Heart left ventricle (tissue), 16 donors: ENCODE results near the gene PAK4. TPM values are rescaled to one million over a fixed set of nuclear protein-coding genes. Genes with fewer than 3 reads are reported as not detected.

ENCODE experiments used
- ATAC-seq, 4 donors: fragments of 200-7000 bp; cut with Tn5 transposase; one replicate each; pipeline ENCODE4 v1.9.1; 2020 to 2022; ENCODE audit warnings: moderate library complexity in 4 of 4, mild to moderate bottlenecking in 3 of 4, moderate number of reproducible peaks in 1 of 4
- DNase-seq, 5 donors: peaks; one replicate each; pipeline ENCODE4 v3.0.0-alpha.2; 2020
- H3K27ac ChIP-seq, 12 donors: fragments of 200-600 bp; sonication (generic) in 4 of 12; one replicate each; pipeline versions ENCODE4 v1.5.0 to v1.8.0; 2016 to 2022; ENCODE audit warnings: mild to moderate bottlenecking in 2 of 12
- H3K27me3 ChIP-seq, 9 donors: fragments of 200-600 bp; sonication (generic) in 2 of 9; one replicate each; pipeline versions ENCODE4 v1.5.1 to v1.8.0; 2016 to 2022; ENCODE audit warnings: mild to moderate bottlenecking in 3 of 9
- H3K36me3 ChIP-seq, 9 donors: fragments of 200-600 bp; sonication (generic) in 2 of 9; one replicate each; pipeline versions ENCODE4 v1.5.0 to v1.8.0; 2018 to 2022; ENCODE audit warnings: mild to moderate bottlenecking in 2 of 9
- H3K4me1 ChIP-seq, 12 donors: fragments of 200-600 bp; sonication (generic) in 4 of 12; one replicate each; pipeline versions ENCODE4 v1.5.0 to v1.8.0; 2016 to 2022; ENCODE audit warnings: mild to moderate bottlenecking in 3 of 12
- H3K4me3 ChIP-seq, 12 donors: fragments of 200-600 bp; sonication (generic) in 4 of 12; one replicate each; pipeline versions ENCODE4 v1.5.0 to v1.8.0; 2017 to 2022; ENCODE audit warnings: mild to moderate bottlenecking in 9 of 12, moderate library complexity in 4 of 12
- H3K9me3 ChIP-seq, 12 donors: fragments of 200-600 bp; sonication (generic) in 4 of 12; one replicate each; pipeline versions ENCODE4 v1.5.0 to v1.8.0; 2016 to 2022; ENCODE audit warnings: mild to moderate bottlenecking in 1 of 12
- POLR2A ChIP-seq, 2 donors: fragments of 450-650 bp; IDR thresholded peaks; one replicate each; pipeline ENCODE4 v1.6.1; 2017; ENCODE audit warnings: antibody characterized with exemption in 2 of 2, mild to moderate bottlenecking in 2 of 2, moderate library complexity in 2 of 2
- WGBS, 4 donors: extraction: QIAGEN DNeasy Blood & Tissue Kit in 2 of 4; methylation state at CpG; one replicate each; pipeline versions ENCODE4 v1.1.5 to v1.1.7; 2013 to 2018; 5-methylcytosine and 5-hydroxymethylcytosine counted together
- intact Hi-C, 10 donors: fragments of 100-400 bp; cut with DNase I; formaldehyde crosslinking; loops; one replicate each; pipeline versions ENCODE4 v1.11.1 to v1.14.2; 2022
- polyA plus RNA-seq, 2 donors: library from polyadenylated mRNA; stranded (reverse); fragments of 200-250 nt; gene quantifications; one replicate each; pipeline ENCODE4 v1.2.3, GENCODE V29; 2013
- total RNA-seq, 9 donors: library from RNA; depleted of rRNA in 2 of 9; stranded (reverse); fragments of >200 nt in 2 of 9; fragmentation: NEBNext Ultra II Directional in 3 of 9; extraction: Animal tissue kit (Norgen Biotek cat#: 25700) in 3 of 9; gene quantifications; one replicate each; pipeline versions ENCODE4 v1.1.0 to v1.2.4, GENCODE V29; 2016 to 2023
- TF ChIP-seq, protein P1 (sequence below), 12 donors: fragments of 200-600 bp; sonication (generic) in 4 of 12; IDR thresholded peaks; one replicate each; pipeline versions ENCODE4 v1.5.0 to v1.8.0; 2018 to 2022; ENCODE audit warnings: antibody characterized with exemption in 12 of 12, mild to moderate bottlenecking in 5 of 12
- donor health status: ischemic (EF 13 %, LVEDD 7.1; RV severe dilation, severe dysfunction).
- donor health status: healthy with polysubstance abuse.
- donor health status: DM: no; HTN: yes; CAD: no.
- donor health status: DM: no; HTN: no; CAD: no.
- donor health status: ischemic (EF 25% LVEDD 6.9; RV normal size, moderate dysfunction).
- donor health status: ischemic (EF 25% LVEDD 5.7; RV mildly dilated, moderate dysfunction).
- donor health status: healthy.
- donor health status: DM: yes; HTN: yes; CAD: no.
- donor health status: ischemic (EF 35%, LVEDD 5.7; RV mildly dilated, moderate dysfunction).
- donor health status: nonischemic (EF 11% LVEDD 7.7; RV severe dilation, severe dysfunction).
- donor health status: DM: yes; HTN: yes; CAD: no.
- donor health status: PGD.
- donor health status: ischemic (EF 29% LVEDD 5.4; RV normal size, mild dysfunction).
- donor health status: nonischemic (EF 23%, LVEDD 6.1; RV moderate dilation, normal function).

PAK4 gene
- total and polyA plus RNA-seq, 11 donors = 9.5 to 25.8 (median 16.2) TPM

DNA sequence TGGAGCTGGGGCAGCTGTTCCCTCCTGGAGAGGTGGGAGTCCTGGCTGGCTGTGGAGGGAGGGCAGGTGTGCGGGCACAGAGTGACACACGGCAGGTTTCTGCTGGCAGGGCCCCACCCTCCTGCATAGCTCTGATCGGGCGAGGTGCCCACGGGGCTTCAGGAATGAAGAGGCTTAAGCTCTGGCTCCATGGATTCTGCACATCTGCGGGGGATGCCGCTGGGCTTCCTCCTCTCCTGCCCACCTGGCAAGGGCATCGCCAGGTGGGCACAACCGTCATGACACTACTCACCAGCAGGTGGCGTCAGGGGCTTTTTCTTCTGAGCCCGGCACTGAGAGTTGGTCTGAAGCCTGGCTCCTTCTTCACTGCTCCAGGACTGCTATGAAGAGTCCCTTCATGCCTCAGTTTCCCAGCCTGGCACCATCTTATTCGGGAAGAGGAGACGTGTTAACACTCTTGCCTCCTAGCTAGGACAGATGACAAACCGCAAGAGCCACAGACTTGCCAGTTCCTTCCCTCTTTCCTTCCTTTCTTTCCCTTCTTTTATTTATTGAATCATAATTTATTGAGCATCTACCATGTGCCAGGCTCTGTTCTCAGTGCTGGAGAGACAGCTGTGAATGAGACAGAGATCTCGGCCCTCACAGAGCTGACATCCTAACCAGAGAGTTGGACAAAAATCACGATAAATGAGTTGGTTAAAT is 15.2 kb upstream of the PAK4 start:
- peak in 1 of 5 donors; percentile 39 for DNase-seq
- H3K9me3 ChIP-seq = no peaks in the 10 kb centered on the region
- H3K36me3 ChIP-seq = no peaks in the 10 kb centered on the region
- H3K4me3 ChIP-seq = no peak overlapping the region
- no peak overlapping the region for H3K27ac ChIP-seq
- 14 to 31% (median 28%) methylated on average over 11 to 16 of the region's 16 CpGs for WGBS, 4 donors
- peak in 3 of 4 donors; percentile 62 to 71 (median 69) for ATAC-seq
- TF ChIP-seq, protein P1, sequence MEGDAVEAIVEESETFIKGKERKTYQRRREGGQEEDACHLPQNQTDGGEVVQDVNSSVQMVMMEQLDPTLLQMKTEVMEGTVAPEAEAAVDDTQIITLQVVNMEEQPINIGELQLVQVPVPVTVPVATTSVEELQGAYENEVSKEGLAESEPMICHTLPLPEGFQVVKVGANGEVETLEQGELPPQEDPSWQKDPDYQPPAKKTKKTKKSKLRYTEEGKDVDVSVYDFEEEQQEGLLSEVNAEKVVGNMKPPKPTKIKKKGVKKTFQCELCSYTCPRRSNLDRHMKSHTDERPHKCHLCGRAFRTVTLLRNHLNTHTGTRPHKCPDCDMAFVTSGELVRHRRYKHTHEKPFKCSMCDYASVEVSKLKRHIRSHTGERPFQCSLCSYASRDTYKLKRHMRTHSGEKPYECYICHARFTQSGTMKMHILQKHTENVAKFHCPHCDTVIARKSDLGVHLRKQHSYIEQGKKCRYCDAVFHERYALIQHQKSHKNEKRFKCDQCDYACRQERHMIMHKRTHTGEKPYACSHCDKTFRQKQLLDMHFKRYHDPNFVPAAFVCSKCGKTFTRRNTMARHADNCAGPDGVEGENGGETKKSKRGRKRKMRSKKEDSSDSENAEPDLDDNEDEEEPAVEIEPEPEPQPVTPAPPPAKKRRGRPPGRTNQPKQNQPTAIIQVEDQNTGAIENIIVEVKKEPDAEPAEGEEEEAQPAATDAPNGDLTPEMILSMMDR (IDR thresholded peaks at IDR 0.05) = peak; percentile 54 to 79 (median 72)
- TF ChIP-seq POLR2A (IDR thresholded peaks at IDR 0.05) = no peak
- H3K4me1 ChIP-seq = no peaks in the 10 kb centered on the region
- H3K27me3 ChIP-seq = peaks cover 0 to 61% (median 15%) of the 10 kb centered on the region in 9 donors
- intact Hi-C loops = loop anchor here in 1 of 10 donors (5.0 kb wide), 1 partner anchor 148 kb away; no protein-coding TSS in a partner anchor

DNA sequence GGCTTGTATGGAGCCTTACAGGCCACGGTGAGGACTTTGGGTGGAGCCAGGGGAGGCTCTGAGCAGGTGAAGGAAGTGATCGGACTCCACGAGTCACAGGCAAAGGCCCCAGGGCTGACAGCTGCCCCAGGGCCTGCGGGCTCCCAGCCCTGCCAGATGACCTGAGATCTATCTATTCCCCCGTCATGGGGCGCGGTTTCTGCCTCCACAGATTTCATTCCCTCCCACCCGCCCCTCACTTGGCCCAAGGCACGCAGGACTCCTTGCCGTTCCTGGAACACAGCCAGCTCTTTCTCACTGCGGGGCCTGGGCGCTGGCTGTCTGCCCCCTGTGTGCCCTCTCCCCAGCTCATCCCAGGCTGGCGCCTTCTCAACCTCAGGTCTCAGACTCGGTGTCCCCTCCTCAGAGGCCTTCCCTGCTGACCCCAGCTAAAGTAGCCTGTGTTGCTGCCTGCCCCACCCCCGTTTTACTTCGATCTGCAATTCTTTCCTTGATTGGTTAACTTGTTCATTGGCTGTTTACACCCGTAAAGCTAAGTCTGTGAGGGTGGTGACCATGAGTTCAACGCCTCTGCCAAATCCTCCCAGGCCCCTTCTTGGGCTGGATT is 13.9 kb upstream of the PAK4 start:
- peaks cover 0 to 55% (median 15%) of the 10 kb centered on the region in 9 donors for H3K27me3 ChIP-seq
- H3K4me3 ChIP-seq = no peak overlapping the region
- DNase-seq (no peak), ATAC-seq (no peak)
- H3K9me3 ChIP-seq = no peaks in the 10 kb centered on the region
- intact Hi-C loops = loop anchor here in 2 of 10 donors (2.0 to 5.0 kb wide), 2 partner anchors 149 to 213 kb away; no protein-coding TSS in a partner anchor
- H3K4me1 ChIP-seq = no peaks in the 10 kb centered on the region
- 31 to 49% (median 35%) methylated on average over 15 to 18 of the region's 18 CpGs for WGBS, 4 donors
- no peaks in the 10 kb centered on the region for H3K36me3 ChIP-seq
- TF ChIP-seq, protein P1 (IDR thresholded peaks at IDR 0.05) = no peak
- no peak for TF ChIP-seq POLR2A (IDR thresholded peaks at IDR 0.05)
- H3K27ac ChIP-seq = no peak overlapping the region

DNA sequence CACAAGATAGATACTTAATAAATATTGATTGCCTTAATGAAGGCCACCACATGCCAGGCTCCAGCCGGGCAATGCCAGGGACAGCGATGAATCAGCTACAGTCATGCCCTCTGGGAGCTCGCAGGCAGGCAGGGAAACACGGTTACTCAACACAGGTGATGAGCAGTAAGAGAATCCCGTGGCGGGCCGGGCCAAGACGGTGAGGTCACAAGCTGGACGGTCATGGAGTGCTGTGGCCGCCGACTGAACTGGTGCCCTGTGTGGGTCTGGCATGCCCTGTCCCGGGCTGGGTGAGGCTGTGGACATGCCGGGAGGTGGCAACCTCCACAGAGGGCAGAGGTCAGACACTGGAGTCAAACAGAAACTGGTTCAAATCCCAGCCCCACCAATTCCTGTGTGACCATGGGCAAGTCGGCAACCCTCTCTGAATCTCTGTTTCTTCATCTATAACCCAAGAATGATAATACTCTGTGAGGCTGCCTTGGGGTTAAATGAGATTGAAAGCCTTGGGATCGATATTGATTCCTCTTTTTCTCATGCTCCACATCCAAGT is 13.2 kb upstream of the PAK4 start:
- TF ChIP-seq, protein P1 (IDR thresholded peaks at IDR 0.05) = no peak
- no peak for TF ChIP-seq POLR2A (IDR thresholded peaks at IDR 0.05)
- peaks cover 0 to 52% (median 15%) of the 10 kb centered on the region in 9 donors for H3K27me3 ChIP-seq
- no peaks in the 10 kb centered on the region for H3K36me3 ChIP-seq
- no peak for ATAC-seq
- WGBS, 4 donors = 82 to 89% (median 86%) methylated on average over 13 to 15 of the region's 15 CpGs
- intact Hi-C loops = loop anchor here in 2 of 10 donors (2.0 to 5.0 kb wide), 2 partner anchors 150 to 212 kb away; no protein-coding TSS in a partner anchor
- no peak overlapping the region for H3K27ac ChIP-seq
- H3K9me3 ChIP-seq = no peaks in the 10 kb centered on the region
- no peak overlapping the region for H3K4me3 ChIP-seq
- DNase-seq = no peak
- no peaks in the 10 kb centered on the region for H3K4me1 ChIP-seq

DNA sequence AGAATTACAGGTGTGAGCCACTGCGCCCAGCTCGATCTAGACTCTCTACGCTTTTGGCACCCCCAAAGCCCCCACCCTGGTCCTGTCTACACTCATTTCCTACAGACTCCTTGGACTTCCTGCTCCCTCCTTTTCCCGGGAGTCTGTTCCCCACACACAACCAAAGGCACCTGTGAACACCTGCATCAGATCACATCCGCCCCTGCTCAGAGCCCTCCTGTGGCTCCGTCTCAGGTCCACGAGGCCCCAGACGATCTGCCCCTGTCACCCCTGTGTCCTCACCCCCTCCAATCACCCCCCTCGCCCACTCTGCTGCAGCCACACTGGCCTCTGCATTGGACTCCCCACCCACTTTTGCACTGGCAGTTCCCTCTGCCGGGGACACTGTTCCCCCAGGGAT is 12.4 kb upstream of the PAK4 start:
- no peaks in the 10 kb centered on the region for H3K9me3 ChIP-seq
- no peak for DNase-seq
- ATAC-seq = no peak
- 61 to 71% (median 67%) methylated on average over 10 of the region's 10 CpGs for WGBS, 4 donors
- H3K36me3 ChIP-seq = no peaks in the 10 kb centered on the region
- no peak overlapping the region for H3K27ac ChIP-seq
- intact Hi-C loops = loop anchor here in 2 of 10 donors (2.0 to 5.0 kb wide), 2 partner anchors 151 to 212 kb away; no protein-coding TSS in a partner anchor
- H3K27me3 ChIP-seq = peaks cover 0 to 50% (median 9%) of the 10 kb centered on the region in 9 donors
- H3K4me1 ChIP-seq = no peaks in the 10 kb centered on the region
- TF ChIP-seq, protein P1 (IDR thresholded peaks at IDR 0.05) = no peak
- TF ChIP-seq POLR2A (IDR thresholded peaks at IDR 0.05) = no peak
- no peak overlapping the region for H3K4me3 ChIP-seq
